ENCODE results near the gene GRAMD2B. TPM values are rescaled to one million over a fixed set of nuclear protein-coding genes. Genes with fewer than 3 reads are reported as not detected.

GRAMD2B gene
- total RNA-seq, 1 experiment from 2014 or later, result 33.6 TPM

DNA sequence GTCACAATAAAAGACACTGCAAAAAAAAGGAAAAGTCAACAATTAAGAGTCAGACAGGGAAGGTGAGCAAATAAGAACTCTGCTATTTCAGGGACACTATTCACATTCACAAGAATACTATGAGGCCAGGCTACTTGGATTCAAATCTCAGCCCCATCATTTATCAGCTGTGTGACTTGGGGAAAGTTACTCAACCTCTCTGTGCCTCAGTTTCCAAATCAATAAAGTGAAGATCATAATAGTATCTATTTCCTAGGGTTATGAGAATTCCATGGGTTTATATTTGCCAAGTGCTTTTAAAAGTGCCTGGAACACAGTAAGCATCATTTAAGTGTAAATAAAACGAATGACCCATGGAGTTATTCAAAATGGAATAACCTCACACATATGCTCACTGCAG, 115.4 kb downstream of the GRAMD2B start:
- no peaks in the 10 kb centered on the region for H3K9me2 ChIP-seq (replicated peaks; ENCODE audit: low read length)
- H3K9me3 ChIP-seq (ENCODE audit: low read length), result no peaks in the 10 kb centered on the region
- peak; percentile 11 for ATAC-seq
- POLR2A ChIA-PET (ENCODE audit: unreplicated experiment), result interaction anchor here (0.7 kb wide), 1 partner anchor 115 kb away, joined by 5 read pairs; the partner anchor contains the start of gene GRAMD2B
- TF ChIP-seq EZH2 (IDR thresholded peaks at IDR 0.05; ENCODE audit: low read length, unreplicated experiment), result no peak
- TF ChIP-seq EZH2phosphoT487 (IDR thresholded peaks at IDR 0.05; ENCODE audit: borderline replicate concordance, low read length), result no peak
- TF ChIP-seq, protein P1, sequence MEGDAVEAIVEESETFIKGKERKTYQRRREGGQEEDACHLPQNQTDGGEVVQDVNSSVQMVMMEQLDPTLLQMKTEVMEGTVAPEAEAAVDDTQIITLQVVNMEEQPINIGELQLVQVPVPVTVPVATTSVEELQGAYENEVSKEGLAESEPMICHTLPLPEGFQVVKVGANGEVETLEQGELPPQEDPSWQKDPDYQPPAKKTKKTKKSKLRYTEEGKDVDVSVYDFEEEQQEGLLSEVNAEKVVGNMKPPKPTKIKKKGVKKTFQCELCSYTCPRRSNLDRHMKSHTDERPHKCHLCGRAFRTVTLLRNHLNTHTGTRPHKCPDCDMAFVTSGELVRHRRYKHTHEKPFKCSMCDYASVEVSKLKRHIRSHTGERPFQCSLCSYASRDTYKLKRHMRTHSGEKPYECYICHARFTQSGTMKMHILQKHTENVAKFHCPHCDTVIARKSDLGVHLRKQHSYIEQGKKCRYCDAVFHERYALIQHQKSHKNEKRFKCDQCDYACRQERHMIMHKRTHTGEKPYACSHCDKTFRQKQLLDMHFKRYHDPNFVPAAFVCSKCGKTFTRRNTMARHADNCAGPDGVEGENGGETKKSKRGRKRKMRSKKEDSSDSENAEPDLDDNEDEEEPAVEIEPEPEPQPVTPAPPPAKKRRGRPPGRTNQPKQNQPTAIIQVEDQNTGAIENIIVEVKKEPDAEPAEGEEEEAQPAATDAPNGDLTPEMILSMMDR (conservative IDR thresholded peaks at IDR 0.05; ENCODE audit: low read depth, low read length), result no peak
- H3K79me2 ChIP-seq (ENCODE audit: low read length), result no peaks in the 10 kb centered on the region
- no peak overlapping the region for H3K9ac ChIP-seq (ENCODE audit: low read length)
- H3K27ac ChIP-seq (ENCODE audit: low read length), result peak overlapping the region; percentile 45
- peak overlapping the region; percentile 47; the same call in 1 of the 2 replicates for H3K4me2 ChIP-seq (ENCODE audit: low read length)
- no TSS peak for BruUV-seq (replicated peaks)
- DNase-seq, result no peak
- intact Hi-C loops (cut with micrococcal nuclease), result loop anchor here (2.0 to 5.0 kb wide), 3 partner anchors 41 to 116 kb away; partner anchors contain the start of gene GRAMD2B
- peaks cover 8% of the 10 kb centered on the region for H3K4me1 ChIP-seq (ENCODE audit: insufficient read depth, low read length)
- CTCF ChIA-PET, result interaction anchor here (0.6 to 1.0 kb wide), 17 partner anchors 8 to 871 kb away, joined by 3 to 16 read pairs (median 5); partner anchors contain the start of genes ALDH7A1, GRAMD2B and LMNB1
- H3K36me3 ChIP-seq (ENCODE audit: low read depth, low read length), result no peaks in the 10 kb centered on the region
- no peaks in the 10 kb centered on the region for H4K20me1 ChIP-seq (ENCODE audit: low read length)
- no peak overlapping the region for H2AFZ ChIP-seq (ENCODE audit: low read length)
- no peaks in the 10 kb centered on the region for H3F3A ChIP-seq (ENCODE audit: low read length, unreplicated experiment)
- H3K4me3 ChIP-seq (ENCODE audit: low read length), result no peak overlapping the region
- H3K27me3 ChIP-seq (ENCODE audit: low read length), result no peaks in the 10 kb centered on the region

DNA sequence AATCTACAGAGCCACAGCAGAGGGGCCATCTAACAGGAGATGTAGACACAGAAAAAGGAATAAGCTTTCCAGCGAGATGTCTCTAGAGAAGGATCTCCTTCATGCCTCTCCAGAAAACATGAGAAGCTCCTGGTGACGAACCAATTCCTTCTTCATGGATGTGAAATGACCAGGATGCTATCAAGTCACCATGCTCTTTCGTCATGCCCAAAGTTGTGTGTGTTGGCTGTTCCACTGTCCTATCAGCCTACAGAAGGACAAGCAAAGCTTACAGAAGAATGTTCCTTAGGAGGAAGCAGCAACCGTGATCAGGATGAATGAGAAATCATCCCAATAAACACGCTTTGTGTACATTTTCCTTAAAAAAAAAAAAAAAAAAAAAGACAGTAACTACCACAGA, 117.4 kb downstream of the GRAMD2B start:
- DNase-seq (no peak), ATAC-seq (no peak)
- ChIA-PET CTCF (interaction anchor here (0.7 kb wide), 1 partner anchor 200 kb away, joined by 6 read pairs; no protein-coding TSS in a partner anchor), POLR2A (ENCODE audit: unreplicated experiment) (interaction anchor here (0.6 kb wide), 1 partner anchor 187 kb away, joined by 3 read pairs; no protein-coding TSS in a partner anchor)
- Histone ChIP-seq H2AFZ (ENCODE audit: low read length) (no peak overlapping the region), H3K4me3 (ENCODE audit: low read length) (no peak overlapping the region), H4K20me1 (ENCODE audit: low read length) (no peaks in the 10 kb centered on the region), H3K9me2 (replicated peaks; ENCODE audit: low read length) (no peaks in the 10 kb centered on the region), H3K79me2 (ENCODE audit: low read length) (no peaks in the 10 kb centered on the region), H3K9ac (ENCODE audit: low read length) (no peak overlapping the region), H3K4me2 (ENCODE audit: low read length) (no peak overlapping the region), H3F3A (ENCODE audit: low read length, unreplicated experiment) (no peaks in the 10 kb centered on the region), H3K4me1 (ENCODE audit: insufficient read depth, low read length) (peaks cover 8% of the 10 kb centered on the region), H3K27me3 (ENCODE audit: low read length) (no peaks in the 10 kb centered on the region), H3K9me3 (ENCODE audit: low read length) (no peaks in the 10 kb centered on the region), H3K36me3 (ENCODE audit: low read depth, low read length) (no peaks in the 10 kb centered on the region; the same call in 1 of the 2 replicates), H3K27ac (ENCODE audit: low read length) (no peak overlapping the region)
- no peak for TF ChIP-seq EZH2phosphoT487 (IDR thresholded peaks at IDR 0.05; ENCODE audit: borderline replicate concordance, low read length)
- TF ChIP-seq EZH2 (IDR thresholded peaks at IDR 0.05; ENCODE audit: low read length, unreplicated experiment), result no peak
- TF ChIP-seq, protein P1 (conservative IDR thresholded peaks at IDR 0.05; ENCODE audit: low read depth, low read length), result no peak
- no TSS peak for BruUV-seq (replicated peaks)
- intact Hi-C loops (cut with micrococcal nuclease), result loop anchor here (5.0 kb wide), 1 partner anchor 57 kb away; the partner anchor contains the start of gene ALDH7A1

DNA sequence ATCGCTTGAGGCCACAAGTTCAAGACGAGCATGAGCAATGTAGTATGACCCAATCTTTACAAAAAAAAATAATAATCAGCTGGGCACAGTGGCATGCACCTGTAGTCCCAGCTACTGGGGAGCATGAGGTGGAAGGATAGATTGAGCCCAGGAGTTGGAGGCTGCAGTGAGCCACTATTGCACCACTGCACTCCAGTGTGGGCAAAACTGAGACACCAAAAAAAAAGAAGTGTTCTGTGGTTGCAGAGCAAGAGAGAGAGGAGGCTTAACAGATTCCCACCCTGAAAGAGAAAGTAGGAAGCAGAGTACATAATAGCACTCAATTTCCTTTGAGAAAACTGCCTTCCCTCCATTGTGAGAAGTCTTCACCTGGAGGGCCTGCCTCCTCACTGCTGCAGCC, 119.2 kb downstream of the GRAMD2B start:
- Histone ChIP-seq H3K36me3 (ENCODE audit: low read depth, low read length) (peaks cover 3% of the 10 kb centered on the region; the same call in 1 of the 2 replicates), H3K4me3 (ENCODE audit: low read length) (no peak overlapping the region), H3K27me3 (ENCODE audit: low read length) (no peaks in the 10 kb centered on the region), H3K4me2 (ENCODE audit: low read length) (no peak overlapping the region), H3K4me1 (ENCODE audit: insufficient read depth, low read length) (peaks cover 8% of the 10 kb centered on the region), H3K9me3 (ENCODE audit: low read length) (no peaks in the 10 kb centered on the region), H3K9ac (ENCODE audit: low read length) (no peak overlapping the region), H3K27ac (ENCODE audit: low read length) (no peak overlapping the region), H3K9me2 (replicated peaks; ENCODE audit: low read length) (no peaks in the 10 kb centered on the region), H3K79me2 (ENCODE audit: low read length) (no peaks in the 10 kb centered on the region), H3F3A (ENCODE audit: low read length, unreplicated experiment) (no peaks in the 10 kb centered on the region), H2AFZ (ENCODE audit: low read length) (no peak overlapping the region), H4K20me1 (ENCODE audit: low read length) (no peaks in the 10 kb centered on the region)
- BruUV-seq (replicated peaks), result no TSS peak
- DNase-seq, result no peak
- intact Hi-C loops (cut with micrococcal nuclease), result loop anchor here (5.0 kb wide), 1 partner anchor 55 kb away; the partner anchor contains the start of gene ALDH7A1
- ChIA-PET CTCF (no interaction called here), POLR2A (ENCODE audit: unreplicated experiment) (no interaction called here)
- TF ChIP-seq, protein P1 (conservative IDR thresholded peaks at IDR 0.05; ENCODE audit: low read depth, low read length), result no peak
- no peak for TF ChIP-seq EZH2 (IDR thresholded peaks at IDR 0.05; ENCODE audit: low read length, unreplicated experiment)
- no peak for TF ChIP-seq EZH2phosphoT487 (IDR thresholded peaks at IDR 0.05; ENCODE audit: borderline replicate concordance, low read length)
- ATAC-seq, result no peak
